Liver (tissue), 9 donors: ENCODE results near the gene NDUFAF8. TPM values are rescaled to one million over a fixed set of nuclear protein-coding genes. Genes with fewer than 3 reads are reported as not detected.

Experiments used
- DNase-seq: peaks from one replicate; pipeline ENCODE4 v3.0.0-alpha.2; 2017; ENCODE audit warnings: low spot score
- H3K27ac ChIP-seq, 2 donors: one replicate each; pipeline ENCODE4 v1.7.0; 2013; ENCODE audit warnings: inconsistent platforms in 2 of 2, low read length in 2 of 2, control low read depth in 1 of 2, low read depth in 1 of 2, mild to moderate bottlenecking in 1 of 2
- H3K27me3 ChIP-seq, 4 donors: one replicate each; pipeline versions ENCODE4 v1.6.1 to v1.7.0; 2013; ENCODE audit warnings: low read length in 3 of 4, inconsistent platforms in 1 of 4, mild to moderate bottlenecking in 1 of 4, moderate library complexity in 1 of 4; ENCODE audit not compliant: control insufficient read depth in 4 of 4, insufficient read depth in 4 of 4
- H3K36me3 ChIP-seq, 4 donors: one replicate each; pipeline versions ENCODE4 v1.6.1 to v1.7.0; 2013; ENCODE audit warnings: low read length in 3 of 4, mild to moderate bottlenecking in 3 of 4, low read depth in 1 of 4, moderate library complexity in 1 of 4; ENCODE audit not compliant: control insufficient read depth in 4 of 4, insufficient read depth in 3 of 4
- H3K4me1 ChIP-seq, 4 donors: one replicate each; pipeline versions ENCODE4 v1.6.1 to v1.7.0; 2013; ENCODE audit warnings: low read length in 3 of 4, mild to moderate bottlenecking in 3 of 4, moderate library complexity in 1 of 4; ENCODE audit not compliant: control insufficient read depth in 4 of 4, insufficient read depth in 4 of 4
- H3K4me3 ChIP-seq, 3 donors: one replicate each; pipeline versions ENCODE4 v1.6.1 to v1.7.0; 2013; ENCODE audit warnings: low read length in 3 of 3, control low read depth in 1 of 3, low read depth in 1 of 3, mild to moderate bottlenecking in 1 of 3
- H3K9ac ChIP-seq, 2 donors: one replicate each; pipeline ENCODE4 v1.7.0; 2013; ENCODE audit warnings: low read length in 2 of 2, mild to moderate bottlenecking in 2 of 2, moderate library complexity in 2 of 2, control low read depth in 1 of 2, low read depth in 1 of 2
- H3K9me3 ChIP-seq, 4 donors: one replicate each; pipeline versions ENCODE4 v1.6.1 to v1.7.0; 2013; ENCODE audit warnings: low read length in 3 of 4; ENCODE audit not compliant: control insufficient read depth in 4 of 4
- ATF3 ChIP-seq: IDR thresholded peaks from 2 replicates; pipeline ENCODE4 v1.6.1; 2016; ENCODE audit warnings: antibody characterized with exemption
- CTCF ChIP-seq: fragments of 150-350 bp; IDR thresholded peaks from 2 replicates; pipeline ENCODE4 v1.5.1; 2017; ENCODE audit warnings: improper control_type of control experiment, low read depth, low read length; ENCODE audit not compliant: missing input control
- EGR1 ChIP-seq, 2 donors: IDR thresholded peaks; 2 replicates each; pipeline ENCODE4 v1.6.1; 2016 to 2018; ENCODE audit warnings: antibody characterized with exemption in 2 of 2, low read depth in 2 of 2
- FOXA1 ChIP-seq: IDR thresholded peaks from 2 replicates; pipeline ENCODE4 v1.6.1; 2016; ENCODE audit warnings: antibody characterized with exemption
- FOXA2 ChIP-seq: IDR thresholded peaks from 2 replicates; pipeline ENCODE4 v1.6.1; 2016; ENCODE audit warnings: antibody characterized with exemption
- GABPA ChIP-seq, 2 donors: IDR thresholded peaks in 1 of 2; conservative IDR thresholded peaks in 1 of 2; 2 replicates each; pipeline ENCODE4 v1.6.1; 2016; ENCODE audit warnings: antibody characterized with exemption in 2 of 2, mild to moderate bottlenecking in 1 of 2, moderate library complexity in 1 of 2
- HNF4A ChIP-seq, 2 donors: conservative IDR thresholded peaks; 2 replicates each; pipeline ENCODE4 v1.6.1; 2016; ENCODE audit warnings: antibody characterized with exemption in 2 of 2, mild to moderate bottlenecking in 2 of 2
- HNF4G ChIP-seq: IDR thresholded peaks from 2 replicates; pipeline ENCODE4 v1.6.1; 2016; ENCODE audit warnings: antibody characterized with exemption
- JUND ChIP-seq, 2 donors: IDR thresholded peaks; 2 replicates each; pipeline ENCODE4 v1.6.1; 2016; ENCODE audit warnings: antibody characterized with exemption in 2 of 2
- MAX ChIP-seq: IDR thresholded peaks from 2 replicates; pipeline ENCODE4 v1.6.1; 2016; ENCODE audit warnings: antibody characterized with exemption
- NR2F2 ChIP-seq: IDR thresholded peaks from 2 replicates; pipeline ENCODE4 v1.6.1; 2016; ENCODE audit warnings: antibody characterized with exemption
- RAD21 ChIP-seq, 2 donors: IDR thresholded peaks; 2 replicates each; pipeline ENCODE4 v1.6.1; 2016; ENCODE audit warnings: antibody characterized with exemption in 2 of 2, mild to moderate bottlenecking in 2 of 2
- RXRA ChIP-seq, 2 donors: IDR thresholded peaks; 2 replicates each; pipeline ENCODE4 v1.6.1; 2017 to 2018; ENCODE audit warnings: antibody characterized with exemption in 2 of 2, mild to moderate bottlenecking in 1 of 2
- SP1 ChIP-seq: IDR thresholded peaks from 2 replicates; pipeline ENCODE4 v1.6.1; 2018; ENCODE audit warnings: antibody characterized with exemption, mild to moderate bottlenecking
- TAF1 ChIP-seq: conservative IDR thresholded peaks from 2 replicates; pipeline ENCODE4 v1.6.1; 2016; ENCODE audit warnings: antibody characterized with exemption, mild to moderate bottlenecking
- YY1 ChIP-seq: IDR thresholded peaks from 2 replicates; pipeline ENCODE4 v1.6.1; 2016; ENCODE audit warnings: antibody characterized with exemption, mild to moderate bottlenecking
- ZBTB33 ChIP-seq: IDR thresholded peaks from 2 replicates; pipeline ENCODE4 v1.6.1; 2016; ENCODE audit warnings: antibody characterized with exemption
- WGBS: extraction: QIAGEN DNeasy Blood & Tissue Kit; methylation state at CpG from one replicate; pipeline ENCODE4 v1.1.7; 2013; 5-methylcytosine and 5-hydroxymethylcytosine counted together
- polyA plus RNA-seq, 2 donors: library from polyadenylated mRNA; stranded (reverse) in 1 of 2; unstranded in 1 of 2; fragments of 200-250 nt in 1 of 2; fragments of >200 nt in 1 of 2; fragmentation: Nextera tagmentation in 1 of 2; extraction: Ambion mirVana in 1 of 2; gene quantifications; one replicate each; pipeline versions ENCODE4 v1.2.1 to v1.2.3, GENCODE V29; 2013 to 2015
- total RNA-seq, 2 donors: library from RNA; depleted of rRNA; stranded (reverse); fragments of >200 nt; gene quantifications; one replicate each; pipeline ENCODE4 v1.2.3, GENCODE V29; 2014
- donor health status: healthy.
- donor health status: healthy.
- donor health status: healthy.
- donor health status: healthy.
- donor health status: healthy.

The NDUFAF8 gene
- total and polyA plus RNA-seq, 4 donors: 8.3 to 67.4 (median 15.5) TPM

- no peaks in the 10 kb centered on the region for H3K27me3 ChIP-seq
- no peak for DNase-seq
- no peaks in the 10 kb centered on the region for H3K4me1 ChIP-seq
- no peaks in the 10 kb centered on the region for H3K9me3 ChIP-seq
- H3K4me3 ChIP-seq: no peak overlapping the region
- no peak for TF ChIP-seq EGR1 (IDR thresholded peaks at IDR 0.05; ENCODE audit: low read depth in 2 of 2)
- TF ChIP-seq FOXA2: no peak
- no peak for TF ChIP-seq JUND (IDR thresholded peaks at IDR 0.05)
- TF ChIP-seq MAX: no peak
- no peak for TF ChIP-seq ZBTB33
- TF ChIP-seq TAF1: no peak
- no peak for TF ChIP-seq HNF4G
- no peak for TF ChIP-seq HNF4A (conservative IDR thresholded peaks at IDR 0.05)
- no peak for TF ChIP-seq RXRA (IDR thresholded peaks at IDR 0.05)
- TF ChIP-seq FOXA1: no peak
- no peak for TF ChIP-seq SP1
- TF ChIP-seq GABPA (IDR thresholded peaks at IDR 0.05 in 1 of 2, conservative IDR thresholded peaks at IDR 0.05 in 1 of 2): no peak
- TF ChIP-seq CTCF: no peak
- TF ChIP-seq ATF3: no peak
- TF ChIP-seq YY1: no peak
- no peak for TF ChIP-seq NR2F2
- no peak for TF ChIP-seq RAD21 (IDR thresholded peaks at IDR 0.05)
- H3K36me3 ChIP-seq: peaks cover 28 to 79% (median 41%) of the 10 kb centered on the region in 4 donors
- 95% methylated on average over 20 of the region's 20 CpGs for WGBS
- H3K9ac ChIP-seq: no peak overlapping the region
- H3K27ac ChIP-seq: no peak overlapping the region
Measured at GRCh38 chr17:81277946-81278693, 39.0 kb downstream of the NDUFAF8 start.

GRCh38 chr17:81278831-81279230 lies 39.7 kb downstream of the NDUFAF8 start:
- peaks cover 21 to 74% (median 36%) of the 10 kb centered on the region in 4 donors for H3K36me3 ChIP-seq
- DNase-seq: no peak
- no peaks in the 10 kb centered on the region for H3K9me3 ChIP-seq
- no peak overlapping the region for H3K27ac ChIP-seq
- no peak overlapping the region for H3K9ac ChIP-seq
- no peaks in the 10 kb centered on the region for H3K27me3 ChIP-seq
- TF ChIP-seq SP1 (no peak), FOXA1 (no peak), JUND (IDR thresholded peaks at IDR 0.05) (no peak), MAX (no peak), NR2F2 (no peak), HNF4A (conservative IDR thresholded peaks at IDR 0.05) (no peak)
- no peaks in the 10 kb centered on the region for H3K4me1 ChIP-seq
- no peak overlapping the region for H3K4me3 ChIP-seq
- 97% methylated on average over 8 of the region's 8 CpGs for WGBS
